K562 (cell line): ENCODE measurements around the gene TRIM31. TPM values are rescaled to one million over a fixed set of nuclear protein-coding genes. Genes with fewer than 3 reads are reported as not detected.

Experiments
- CBX1 ChIP-seq: sonication (generic); IDR thresholded peaks from 2 replicates; pipeline ENCODE4 v1.6.1; 2016; ENCODE audit warnings: antibody characterized with exemption, low read depth, mild to moderate bottlenecking
- ETV6 ChIP-seq, 3 experiments: fragments of 150-350 bp in 1 of 3; sonication (generic) in 1 of 3; formaldehyde crosslinking in 1 of 3; IDR thresholded peaks; 2 replicates each; pipeline versions ENCODE4 v1.6.1 to v1.8.0; 2014 to 2022; ENCODE audit warnings: borderline replicate concordance in 2 of 3, low read depth in 2 of 3, antibody characterized with exemption in 1 of 3, low read length in 1 of 3, mild to moderate bottlenecking in 1 of 3, missing genetic modification reagents in 1 of 3
- FOXA3 ChIP-seq, 2 experiments: fragments of 450-650 bp in 1 of 2; sonication (generic) in 1 of 2; formaldehyde crosslinking; IDR thresholded peaks in 1 of 2; conservative IDR thresholded peaks in 1 of 2; 2 replicates each; pipeline versions ENCODE4 v1.4.0 to v1.8.0; 2020 to 2022; ENCODE audit warnings: mild to moderate bottlenecking in 2 of 2, missing genetic modification reagents in 1 of 2
- HSF4 ChIP-seq: fragments of 250-450 bp; sonication (Bioruptor Pico); IDR thresholded peaks from 2 replicates; pipeline ENCODE4 v2.1.2; 2022; ENCODE audit warnings: mild to moderate bottlenecking, moderate library complexity, borderline replicate concordance
- ID3 ChIP-seq, 2 experiments: fragments of 250-450 bp in 1 of 2; fragments of 450-650 bp in 1 of 2; sonication (Bioruptor Pico) in 1 of 2; IDR thresholded peaks; 2 replicates each; pipeline versions ENCODE4 v1.6.1 to v1.8.0; 2016 to 2021; ENCODE audit warnings: mild to moderate bottlenecking in 2 of 2, moderate library complexity in 2 of 2, missing compliant biosample characterization in 1 of 2, missing genetic modification characterization in 1 of 2
- KDM5B ChIP-seq: fragments of 200-600 bp; sonication (generic); IDR thresholded peaks from 2 replicates; pipeline ENCODE4 v1.6.1; 2012; ENCODE audit warnings: low read depth, mild to moderate bottlenecking, moderate library complexity, low read length, control low read depth, inconsistent platforms; ENCODE audit not compliant: insufficient replicate concordance
- MEIS2 ChIP-seq: fragments of 450-650 bp; IDR thresholded peaks from 2 replicates; pipeline ENCODE4 v1.6.1; 2014; ENCODE audit warnings: mild to moderate bottlenecking; ENCODE audit not compliant: partially characterized antibody
- MTA2 ChIP-seq: fragments of 450-650 bp; IDR thresholded peaks from 2 replicates; pipeline ENCODE4 v1.6.1; 2016; ENCODE audit warnings: low read depth
- NCOA1 ChIP-seq: fragments of 450-650 bp; IDR thresholded peaks from 2 replicates; pipeline ENCODE4 v1.6.1; 2016; ENCODE audit warnings: low read depth
- NELFE ChIP-seq: IDR thresholded peaks from 2 replicates; pipeline ENCODE4 v1.6.1; 2011; ENCODE audit warnings: mild to moderate bottlenecking; ENCODE audit not compliant: insufficient read depth, insufficient read length
- NFRKB ChIP-seq: fragments of 450-650 bp; IDR thresholded peaks from 2 replicates; pipeline ENCODE4 v1.6.1; 2016; ENCODE audit warnings: low read depth
- POLR2A ChIP-seq: fragments of 450-650 bp; conservative IDR thresholded peaks from 2 replicates; pipeline ENCODE4 v1.6.1; 2016
- POLR2AphosphoS5 ChIP-seq: IDR thresholded peaks from 2 replicates; pipeline ENCODE4 v1.6.1; 2011; ENCODE audit warnings: mild to moderate bottlenecking, low read depth, low read length, moderate library complexity; ENCODE audit not compliant: control insufficient read depth, insufficient read depth
- RB1 ChIP-seq: fragments of 450-650 bp; IDR thresholded peaks from 2 replicates; pipeline ENCODE4 v1.6.1; 2017; ENCODE audit warnings: low read depth, mild to moderate bottlenecking
- RCOR1 ChIP-seq, 2 experiments: IDR thresholded peaks; 2 replicates each; pipeline ENCODE4 v1.6.1; 2012; ENCODE audit warnings: low read depth in 2 of 2, low read length in 2 of 2, borderline replicate concordance in 1 of 2, improper control_type of control experiment in 1 of 2
- SMARCE1 ChIP-seq: fragments of 450-650 bp; IDR thresholded peaks from 2 replicates; pipeline ENCODE4 v1.7.1; 2016; ENCODE audit warnings: mild to moderate bottlenecking
- SREBF1 ChIP-seq: fragments of 150-350 bp; IDR thresholded peaks from 2 replicates; pipeline ENCODE4 v1.6.1; 2014; ENCODE audit warnings: antibody characterized with exemption, low read depth, low read length, borderline replicate concordance
- SUPT5H ChIP-seq: fragments of 450-650 bp; IDR thresholded peaks from 2 replicates; pipeline ENCODE4 v1.6.1; 2016
- TRIM25 ChIP-seq: fragments of 450-650 bp; IDR thresholded peaks from 2 replicates; pipeline ENCODE4 v1.7.0; 2016; ENCODE audit warnings: borderline replicate concordance
- U2AF2 ChIP-seq: fragments of 200-400 bp; formaldehyde crosslinking; optimal IDR thresholded peaks from 2 replicates; pipeline ENCODE3; 2017; ENCODE audit warnings: low read depth, mild to moderate bottlenecking, low read length
- YBX1 ChIP-seq: fragments of 450-650 bp; IDR thresholded peaks from 2 replicates; pipeline ENCODE4 v1.7.1; 2016; ENCODE audit warnings: mild to moderate bottlenecking
- ZNF263 ChIP-seq: sonication (generic); formaldehyde crosslinking; IDR thresholded peaks from 2 replicates; pipeline ENCODE4 v1.8.0; 2022; ENCODE audit warnings: mild to moderate bottlenecking, missing genetic modification reagents, borderline replicate concordance
- ZNF639 ChIP-seq, 2 experiments: fragments of 200-800 bp in 1 of 2; sonication (Bioruptor generic) in 1 of 2; sonication (generic) in 1 of 2; formaldehyde crosslinking in 1 of 2; IDR thresholded peaks in 1 of 2; conservative IDR thresholded peaks in 1 of 2; 2 replicates each; pipeline versions ENCODE4 v1.5.0 to v1.6.1; 2016 to 2020; ENCODE audit warnings: missing compliant biosample characterization in 1 of 2, missing genetic modification characterization in 1 of 2, missing genetic modification reagents in 1 of 2
- polyA plus RNA-seq, 8 experiments: library from polyadenylated mRNA; depleted of rRNA in 4 of 8; stranded (reverse) in 5 of 8; unstranded in 3 of 8; fragments of >200 nt; fragmentation: Nextera tagmentation in 2 of 8; fragmentation: Illumina TruSeq in 1 of 8; extraction: Ambion mirVana in 2 of 8; extraction: Trizol in 1 of 8; gene quantifications; 2 replicates each; pipeline versions ENCODE4 v1.2.1 to v1.2.3, GENCODE V29; 2011 to 2014; ENCODE audit warnings: inconsistent platforms in 1 of 8, missing spikeins in 1 of 8
- total RNA-seq, 7 experiments: library from RNA; depleted of rRNA in 6 of 7; stranded (reverse); fragments of >200 nt in 6 of 7; fragmentation: Illumina TruSeq in 2 of 7; extraction: Trizol in 2 of 7; gene quantifications; 2 replicates each; pipeline versions ENCODE4 v1.2.1 to v1.2.3, GENCODE V29; 2011 to 2021; ENCODE audit warnings: low replicate concordance in 1 of 7

Gene TRIM31
- total and polyA plus RNA-seq, 9 of the 15 experiments (the other 6 are each of a cell fraction or from before 2014, with no cell fraction given), result not detected

- TF ChIP-seq MEIS2, result peak; percentile 16
- peak in 1 of 2 experiments; percentile 69; a peak in 2 of 4 replicates for TF ChIP-seq ZNF639 (CRISPR knock-in tag; conservative IDR thresholded peaks at IDR 0.05 in 1 of 2, IDR thresholded peaks at IDR 0.05 in 1 of 2)
- no peak for TF ChIP-seq TRIM25
- TF ChIP-seq CBX1, result peak; percentile 43; the same call in 1 of the 2 replicates
- no peak for TF ChIP-seq NCOA1
- TF ChIP-seq KDM5B, result peak; percentile 84
- no peak for TF ChIP-seq MTA2
- TF ChIP-seq RB1, result peak; percentile 85
- TF ChIP-seq POLR2A, result peak; percentile 97
- TF ChIP-seq HSF4 (CRISPR knock-in tag), result no peak
- peak; percentile 61; the same call in 1 of the 2 replicates for TF ChIP-seq SREBF1
- no peak for TF ChIP-seq ID3 (CRISPR knock-in tag; IDR thresholded peaks at IDR 0.05)
- TF ChIP-seq ID3 (tag; IDR thresholded peaks at IDR 0.05), result peak; percentile 29; the same call in 1 of the 2 replicates
- no peak; the same call in 1 of the 2 replicates for TF ChIP-seq SMARCE1
- TF ChIP-seq FOXA3 (CRISPR knock-in tag; conservative IDR thresholded peaks at IDR 0.05 in 1 of 2, IDR thresholded peaks at IDR 0.05 in 1 of 2), result no peak
- peak in 1 of 2 experiments; percentile 25; a peak in 1 of 4 replicates for TF ChIP-seq ETV6 (IDR thresholded peaks at IDR 0.05; ENCODE audit: borderline replicate concordance in 1 of 2, low read depth in 2 of 2, low read length in 1 of 2)
- peak; percentile 35; the same call in 1 of the 2 replicates for TF ChIP-seq ETV6 (CRISPR knock-in tag; IDR thresholded peaks at IDR 0.05; ENCODE audit: borderline replicate concordance)
- TF ChIP-seq SUPT5H, result peak; percentile 92
- TF ChIP-seq POLR2AphosphoS5, result peak; percentile 94
- no peak for TF ChIP-seq U2AF2
- peak; percentile 10; the same call in 1 of the 2 replicates for TF ChIP-seq ZNF263 (CRISPR knock-in tag)
- peak in 1 of 2 experiments; percentile 50; a peak in 1 of 4 replicates for TF ChIP-seq RCOR1 (IDR thresholded peaks at IDR 0.05; ENCODE audit: borderline replicate concordance in 1 of 2, low read depth in 2 of 2, low read length in 2 of 2)
- peak; percentile 87 for TF ChIP-seq NFRKB
- no peak for TF ChIP-seq YBX1
- peak; percentile 11 for TF ChIP-seq NELFE
Measured at GRCh38 chr6:30061092-30061857, 51.6 kb downstream of the TRIM31 start, which contains the start of gene POLR1H (continued).
